Measurements from ENCODE around the gene EVPLL.

- no peak for TF ChIP-seq EP300 (IDR thresholded peaks at IDR 0.05)
- TF ChIP-seq, protein P1, sequence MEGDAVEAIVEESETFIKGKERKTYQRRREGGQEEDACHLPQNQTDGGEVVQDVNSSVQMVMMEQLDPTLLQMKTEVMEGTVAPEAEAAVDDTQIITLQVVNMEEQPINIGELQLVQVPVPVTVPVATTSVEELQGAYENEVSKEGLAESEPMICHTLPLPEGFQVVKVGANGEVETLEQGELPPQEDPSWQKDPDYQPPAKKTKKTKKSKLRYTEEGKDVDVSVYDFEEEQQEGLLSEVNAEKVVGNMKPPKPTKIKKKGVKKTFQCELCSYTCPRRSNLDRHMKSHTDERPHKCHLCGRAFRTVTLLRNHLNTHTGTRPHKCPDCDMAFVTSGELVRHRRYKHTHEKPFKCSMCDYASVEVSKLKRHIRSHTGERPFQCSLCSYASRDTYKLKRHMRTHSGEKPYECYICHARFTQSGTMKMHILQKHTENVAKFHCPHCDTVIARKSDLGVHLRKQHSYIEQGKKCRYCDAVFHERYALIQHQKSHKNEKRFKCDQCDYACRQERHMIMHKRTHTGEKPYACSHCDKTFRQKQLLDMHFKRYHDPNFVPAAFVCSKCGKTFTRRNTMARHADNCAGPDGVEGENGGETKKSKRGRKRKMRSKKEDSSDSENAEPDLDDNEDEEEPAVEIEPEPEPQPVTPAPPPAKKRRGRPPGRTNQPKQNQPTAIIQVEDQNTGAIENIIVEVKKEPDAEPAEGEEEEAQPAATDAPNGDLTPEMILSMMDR (IDR thresholded peaks at IDR 0.05) = no peak
- TF ChIP-seq POLR2AphosphoS5 (IDR thresholded peaks at IDR 0.05) = no peak
Measured at GRCh38 chr17:18344021-18344420, 33.6 kb upstream of the EVPLL start.

Measured in sigmoid colon (tissue), 4 donors.